NCI-H748 treated with DMSO at 0.1 percent for 48 hours (cell line): Measurements from ENCODE around the gene TIMM17A.

Source experiments
- DNase-seq: peaks from one replicate; lab custom pipeline; 2025; lab: John Stamatoyannopoulos, UW

Gene TIMM17A

GRCh38 chr1:201984446-201984845 is 29.1 kb downstream of the TIMM17A start:
- no peak for DNase-seq

- DNase-seq: no peak
Measured at GRCh38 chr1:201985355-201985754, 30.1 kb downstream of the TIMM17A start.

GRCh38 chr1:201988601-201989000 is 33.3 kb downstream of the TIMM17A start:
- no peak for DNase-seq

- DNase-seq: no peak
Measured at GRCh38 chr1:201989354-201990128, 34.2 kb downstream of the TIMM17A start.

GRCh38 chr1:201990427-201990826 is 35.1 kb downstream of the TIMM17A start:
- DNase-seq: no peak

GRCh38 chr1:201999625-202000238 is 44.4 kb downstream of the TIMM17A start:
- peak; percentile 46 for DNase-seq

- DNase-seq: no peak
Measured at GRCh38 chr1:202002507-202002906, 47.2 kb downstream of the TIMM17A start.

- DNase-seq: no peak
Measured at GRCh38 chr1:202004711-202005110, 49.4 kb downstream of the TIMM17A start.

- no peak for DNase-seq
Measured at GRCh38 chr1:202005958-202006357, 50.7 kb downstream of the TIMM17A start.

- DNase-seq: no peak
Measured at GRCh38 chr1:202007304-202007703, 52.0 kb downstream of the TIMM17A start.

- DNase-seq: no peak
Measured at GRCh38 chr1:202007805-202008489, 52.6 kb downstream of the TIMM17A start.

GRCh38 chr1:202009326-202010179 is 54.2 kb downstream of the TIMM17A start:
- DNase-seq: peak; percentile 72

- peak; percentile 85 for DNase-seq
Measured at GRCh38 chr1:202010180-202011015, 55.1 kb downstream of the TIMM17A start, which contains the start of gene ELF3. ELF3 (plus strand) TSS chr1:202010587; CDS start chr1:202011137, 550 bp downstream.

- no peak for DNase-seq
Measured at GRCh38 chr1:202011994-202012393, 56.7 kb downstream of the TIMM17A start.

GRCh38 chr1:202012544-202013478 is 57.5 kb downstream of the TIMM17A start:
- DNase-seq: no peak

GRCh38 chr1:202013603-202014002 is 58.3 kb downstream of the TIMM17A start:
- DNase-seq: no peak

GRCh38 chr1:202014060-202014459 is 58.8 kb downstream of the TIMM17A start:
- no peak for DNase-seq

- DNase-seq: no peak
Measured at GRCh38 chr1:202014915-202015661, 59.8 kb downstream of the TIMM17A start.

- DNase-seq: no peak
Measured at GRCh38 chr1:202015662-202015937, 60.3 kb downstream of the TIMM17A start.
